GM23248 (cell line): ENCODE data around the gene PTPRR.

ENCODE experiments used
- EZH2 ChIP-seq: fragments of 200-600 bp; sonication (generic); IDR thresholded peaks from 2 replicates; pipeline ENCODE4 v1.6.1; 2018; ENCODE audit warnings: antibody characterized with exemption, mild to moderate bottlenecking; ENCODE audit not compliant: insufficient read depth, poor library complexity, severe bottlenecking
- EZH2phosphoT487 ChIP-seq: fragments of 200-600 bp; sonication (generic); IDR thresholded peaks from 2 replicates; pipeline ENCODE4 v1.6.1; 2018; ENCODE audit warnings: antibody characterized with exemption, moderate library complexity, mild to moderate bottlenecking, low read depth; ENCODE audit not compliant: insufficient read depth

- TF ChIP-seq EZH2 (no peak), EZH2phosphoT487 (no peak)
These were observed 330.5 kb downstream of the PTPRR start for GRCh38 chr12:70590051-70590450.
